NCI-H345 treated with DMSO at 0.1 percent for 48 hours (cell line): ENCODE measurements around the gene USP17L19.
"Not testable (repeated sequence)": the region's sequence is repeated elsewhere in the genome, so short reads cannot be mapped to it uniquely, and the experiment has no call there.

Experiments
- DNase-seq: peaks from one replicate; lab custom pipeline; 2025; ENCODE audit not compliant: unreplicated experiment; lab: John Stamatoyannopoulos, UW

USP17L19 gene

GRCh38 chr4:9253078-9253477 lies at the start of gene USP17L19:
USP17L19 (plus strand) TSS chr4:9253378; CDS start chr4:9253378, 0 bp downstream.
- DNase-seq = not testable (repeated sequence)

- DNase-seq = not testable (repeated sequence)
These were observed 42.8 kb upstream of the USP17L19 start, which contains the start of gene USP17L10 for GRCh38 chr4:9210357-9210756. USP17L10 (plus strand) TSS chr4:9210657; CDS start chr4:9210657, 0 bp downstream.

- DNase-seq = not testable (repeated sequence)
These were observed 38.5 kb upstream of the USP17L19 start for GRCh38 chr4:9214701-9215100.

GRCh38 chr4:9215105-9215504 lies 38.1 kb upstream of the USP17L19 start, which contains the start of gene USP17L11:
USP17L11 (plus strand) TSS chr4:9215405; CDS start chr4:9215405, 0 bp downstream.
- DNase-seq = not testable (repeated sequence)

- not testable (repeated sequence) for DNase-seq
These were observed 33.3 kb upstream of the USP17L19 start, which contains the start of gene USP17L12 for GRCh38 chr4:9219852-9220251. USP17L12 (plus strand) TSS chr4:9220152; CDS start chr4:9220152, 0 bp downstream.

- not testable (repeated sequence) for DNase-seq
These were observed 28.6 kb upstream of the USP17L19 start, which contains the start of gene USP17L13 for GRCh38 chr4:9224596-9224995. USP17L13 (plus strand) TSS chr4:9224896; CDS start chr4:9224896, 0 bp downstream.

- not testable (repeated sequence) for DNase-seq
These were observed 22.9 kb upstream of the USP17L19 start for GRCh38 chr4:9230249-9230648.

- DNase-seq = not testable (repeated sequence)
These were observed 19.1 kb upstream of the USP17L19 start, which contains the start of gene USP17L15 for GRCh38 chr4:9234085-9234484. USP17L15 (plus strand) TSS chr4:9234385; CDS start chr4:9234385, 0 bp downstream.

GRCh38 chr4:9238461-9238860 lies 14.7 kb upstream of the USP17L19 start:
- DNase-seq = not testable (repeated sequence)

- DNase-seq = not testable (repeated sequence)
These were observed 9.6 kb upstream of the USP17L19 start, which contains the start of gene USP17L17 for GRCh38 chr4:9243579-9243978. USP17L17 (plus strand) TSS chr4:9243879; CDS start chr4:9243879, 0 bp downstream.

GRCh38 chr4:9247953-9248680 lies 5.1 kb upstream of the USP17L19 start, which contains the start of gene USP17L18:
USP17L18 (plus strand) TSS chr4:9248630; CDS start chr4:9248630, 0 bp downstream.
- DNase-seq = not testable (repeated sequence)

GRCh38 chr4:9257824-9258223 lies 4.6 kb downstream of the USP17L19 start, which contains the start of gene USP17L20:
USP17L20 (plus strand) TSS chr4:9258124; CDS start chr4:9258124, 0 bp downstream.
- DNase-seq = not testable (repeated sequence)

GRCh38 chr4:9262572-9262971 lies 9.4 kb downstream of the USP17L19 start, which contains the start of gene USP17L21:
USP17L21 (plus strand) TSS chr4:9262872; CDS start chr4:9262872, 0 bp downstream.
- DNase-seq = not testable (repeated sequence)

GRCh38 chr4:9267319-9267718 lies 14.1 kb downstream of the USP17L19 start, which contains the start of gene USP17L22:
USP17L22 (plus strand) TSS chr4:9267619; CDS start chr4:9267619, 0 bp downstream.
- not testable (repeated sequence) for DNase-seq

GRCh38 chr4:9271719-9272118 lies 18.5 kb downstream of the USP17L19 start:
- DNase-seq = not testable (repeated sequence)
